Naive thymus-derived CD4-positive, alpha-beta T cell (primary cell): ENCODE measurements around the gene LPP. TPM values are rescaled to one million over a fixed set of nuclear protein-coding genes. Genes with fewer than 3 reads are reported as not detected.

ENCODE experiments used
- ATAC-seq: fragments of 150-1000 bp; cut with Tn5 transposase; 2 replicates; pipeline ENCODE4 v1.10.0; 2021; ENCODE audit warnings: mild to moderate bottlenecking, moderate library complexity
- CTCF ChIA-PET: fragments of 350-600 bp; sonication (Branson Sonifier 250); formaldehyde crosslinking; loops from one replicate; lab custom pipeline; 2021; ENCODE audit warnings: antibody characterized with exemption; lab: Charles Lee
- POLR2A ChIA-PET: fragments of 350-600 bp; sonication (Branson Sonifier 250); formaldehyde crosslinking; loops from one replicate; lab custom pipeline; 2021; ENCODE audit warnings: antibody characterized with exemption, inconsistent platforms; lab: Charles Lee
- DNase-seq, 9 donors: peaks; one replicate each; pipeline versions ENCODE4 v3.0.0 to v3.0.0-alpha.2; 2020 to 2022; ENCODE audit warnings: mixed read lengths in 1 of 9
- H3K27ac ChIP-seq: one replicate; pipeline ENCODE4 v1.7.0; 2013; ENCODE audit warnings: mild to moderate bottlenecking, low read depth, low read length, moderate library complexity
- H3K27me3 ChIP-seq, 2 donors: one replicate each; pipeline ENCODE4 v1.7.0; 2013; ENCODE audit warnings: low read length in 2 of 2, mild to moderate bottlenecking in 2 of 2, moderate library complexity in 2 of 2; ENCODE audit not compliant: control insufficient read depth in 2 of 2, insufficient read depth in 2 of 2
- H3K36me3 ChIP-seq, 3 experiments: 1 replicate in 2 of 3; 2 replicates in 1 of 3; pipeline ENCODE4 v1.7.0; 2013; ENCODE audit warnings: low read length in 3 of 3, mild to moderate bottlenecking in 3 of 3, moderate library complexity in 1 of 3; ENCODE audit not compliant: insufficient read depth in 3 of 3, control insufficient read depth in 2 of 3
- H3K4me1 ChIP-seq, 2 donors: one replicate each; pipeline ENCODE4 v1.7.0; 2013; ENCODE audit warnings: low read length in 2 of 2, mild to moderate bottlenecking in 2 of 2, moderate library complexity in 1 of 2; ENCODE audit not compliant: control insufficient read depth in 2 of 2, insufficient read depth in 2 of 2
- H3K4me3 ChIP-seq: 2 replicates; pipeline ENCODE4 v1.7.0; 2013; ENCODE audit warnings: mild to moderate bottlenecking, low read length
- H3K9me3 ChIP-seq, 3 experiments: 1 replicate in 2 of 3; 2 replicates in 1 of 3; pipeline ENCODE4 v1.7.0; 2013; ENCODE audit warnings: low read length in 3 of 3; ENCODE audit not compliant: control insufficient read depth in 2 of 3
- H3K27ac Mint-ChIP-seq, 9 donors: one replicate each; pipeline ENCODE4 v1.8.0; 2020 to 2022; ENCODE audit warnings: mixed read lengths in 9 of 9, mild to moderate bottlenecking in 8 of 9, moderate library complexity in 5 of 9, inconsistent platforms in 2 of 9
- H3K27me3 Mint-ChIP-seq, 5 donors: one replicate each; pipeline ENCODE4 v1.8.0; 2021 to 2022; ENCODE audit warnings: mixed read lengths in 5 of 5, mild to moderate bottlenecking in 1 of 5
- H3K36me3 Mint-ChIP-seq, 5 donors: one replicate each; pipeline ENCODE4 v1.8.0; 2020 to 2022; ENCODE audit warnings: mixed read lengths in 5 of 5, mild to moderate bottlenecking in 3 of 5, inconsistent platforms in 1 of 5
- H3K4me1 Mint-ChIP-seq, 7 donors: one replicate each; pipeline ENCODE4 v1.8.0; 2020 to 2022; ENCODE audit warnings: mixed read lengths in 7 of 7, mild to moderate bottlenecking in 3 of 7, inconsistent platforms in 1 of 7
- H3K4me3 Mint-ChIP-seq, 10 donors: one replicate each; pipeline ENCODE4 v1.8.0; 2020 to 2022; ENCODE audit warnings: mild to moderate bottlenecking in 10 of 10, mixed read lengths in 10 of 10, moderate library complexity in 6 of 10, inconsistent platforms in 2 of 10
- H3K9me3 Mint-ChIP-seq, 11 donors: one replicate each; pipeline ENCODE4 v1.8.0; 2020 to 2022; ENCODE audit warnings: mixed read lengths in 11 of 11, mild to moderate bottlenecking in 4 of 11, inconsistent platforms in 1 of 11, moderate library complexity in 1 of 11
- intact Hi-C, 2 donors: fragments of 100-400 bp; cut with micrococcal nuclease; formaldehyde crosslinking; loops; one replicate each; pipeline ENCODE4 v1.15.1; 2023
- polyA plus RNA-seq, 2 donors: library from polyadenylated mRNA; unstranded; fragments of 300-500 nt; fragmentation: Illumina TruSeq; gene quantifications; one replicate each; pipeline ENCODE4 v1.2.3, GENCODE V29; 2021
- total RNA-seq, 6 experiments: library from RNA in 5 of 6; stranded (reverse) in 5 of 6; gene quantifications; 1 replicate in 5 of 6; 2 replicates in 1 of 6; pipeline ENCODE4 v1.2.3 and lab custom pipeline; 2021 to 2026

LPP gene
- total and polyA plus RNA-seq, 7 experiments from 2014 or later: 10.3 to 95.2 (median 19.5) TPM

DNA sequence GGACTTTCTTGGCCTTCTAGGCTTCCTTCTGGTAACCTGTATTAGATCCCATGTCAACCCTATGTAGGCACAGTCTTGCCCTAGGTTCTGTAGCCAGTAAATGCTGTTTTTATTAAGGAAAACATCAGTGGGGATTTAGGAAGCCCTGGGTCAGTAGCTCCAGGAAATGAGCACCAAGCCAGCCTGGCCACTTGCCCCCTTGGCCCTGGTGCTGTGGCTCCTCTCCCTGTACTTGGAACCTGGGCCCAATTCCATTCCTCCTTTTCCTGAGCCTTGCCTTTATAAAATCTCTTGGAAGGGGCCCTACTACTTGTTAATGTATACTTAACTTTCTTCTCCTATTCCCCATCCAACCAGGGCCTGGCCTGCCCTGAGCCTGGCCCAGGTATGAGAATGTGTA lies 774.0 kb downstream of the LPP start:
- Mint-ChIP-seq H3K27me3 (peaks cover 0 to 2% (median 0%) of the 10 kb centered on the region in 5 donors), H3K4me1 (no peaks in the 10 kb centered on the region)
- POLR2A ChIA-PET: no interaction called here

DNA sequence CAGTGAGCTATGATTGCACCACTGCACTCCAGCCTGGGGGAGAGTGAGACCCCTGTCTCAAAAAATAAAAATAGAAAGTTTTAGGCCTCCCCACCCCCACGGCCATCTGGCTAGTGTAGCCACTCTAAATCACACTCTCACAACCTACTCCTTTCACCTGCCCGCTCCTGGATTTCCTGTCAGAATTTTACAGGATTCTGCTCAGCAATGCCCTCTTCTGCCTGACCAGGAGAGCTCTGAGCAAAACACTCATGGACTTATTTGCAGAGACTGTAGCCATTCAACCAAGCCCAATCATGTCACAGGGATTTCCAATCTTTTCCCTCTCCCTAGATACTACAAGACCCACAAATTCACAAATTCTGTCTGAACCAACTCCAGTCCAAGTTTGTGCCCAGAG lies 775.2 kb downstream of the LPP start:
- Histone ChIP-seq H3K9me3 (no peaks in the 10 kb centered on the region), H3K4me1 (no peaks in the 10 kb centered on the region), H3K36me3 (no peaks in the 10 kb centered on the region), H3K4me3 (no peak overlapping the region), H3K27ac (no peak overlapping the region), H3K27me3 (no peaks in the 10 kb centered on the region)
- Mint-ChIP-seq H3K9me3 (peaks cover 0 to under 1% (median 0%) of the 10 kb centered on the region in 11 donors), H3K36me3 (no peaks in the 10 kb centered on the region), H3K27ac (no peak overlapping the region), H3K4me1 (peaks cover 0 to 3% (median 0%) of the 10 kb centered on the region in 7 donors), H3K27me3 (peaks cover 0 to under 1% (median 0%) of the 10 kb centered on the region in 5 donors), H3K4me3 (no peak overlapping the region)
- POLR2A ChIA-PET: no interaction called here
- ATAC-seq (no peak), DNase-seq (no peak)
- intact Hi-C loops: no loop called here
- CTCF ChIA-PET: interaction anchor here (1.2 to 1.4 kb wide), 2 partner anchors 12 to 1188 kb away, joined by 3 to 5 read pairs; no protein-coding TSS in a partner anchor

More for the DNA sequence above, 774.0 kb downstream of the LPP start:
- Histone ChIP-seq H3K27ac (no peak overlapping the region), H3K27me3 (no peaks in the 10 kb centered on the region), H3K9me3 (no peaks in the 10 kb centered on the region), H3K36me3 (no peaks in the 10 kb centered on the region), H3K4me3 (no peak overlapping the region), H3K4me1 (no peaks in the 10 kb centered on the region)
- ATAC-seq (no peak), DNase-seq (no peak)
- intact Hi-C loops: no loop called here
- no peaks in the 10 kb centered on the region for H3K36me3 Mint-ChIP-seq
- CTCF ChIA-PET: interaction anchor here (1.0 kb wide), 1 partner anchor 1183 kb away, joined by 3 read pairs; the partner anchor contains the start of gene BCL6
- H3K9me3 Mint-ChIP-seq: peaks cover 0 to 1% (median 0%) of the 10 kb centered on the region in 11 donors
- no peak overlapping the region for H3K4me3 Mint-ChIP-seq
- H3K27ac Mint-ChIP-seq: peak overlapping the region in 1 of 9 donors; percentile 18

DNA sequence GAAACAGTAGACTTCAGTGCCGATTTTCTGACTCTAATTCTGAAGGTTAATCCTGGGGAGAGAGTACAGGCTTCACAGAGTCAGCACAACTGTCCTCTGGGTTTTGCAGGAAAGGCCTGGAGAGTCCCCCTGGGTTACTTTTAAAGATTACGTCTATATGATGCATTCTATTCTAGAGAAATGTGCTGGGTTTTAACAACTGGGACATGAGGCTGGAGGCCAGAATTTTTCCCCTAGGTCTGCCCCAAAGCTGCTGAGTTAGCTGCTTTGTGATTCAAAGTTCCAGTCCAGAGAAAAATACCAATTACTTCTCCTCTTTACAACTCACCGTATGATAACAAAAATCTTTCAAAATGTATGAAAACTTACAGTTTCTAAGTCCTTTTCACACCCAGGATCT lies 777.1 kb downstream of the LPP start:
- H3K27ac ChIP-seq: no peak overlapping the region
- POLR2A ChIA-PET: interaction anchor here (1.1 kb wide), 1 partner anchor 9 kb away, joined by 3 read pairs; no protein-coding TSS in a partner anchor
- H3K4me3 ChIP-seq: no peak overlapping the region
- intact Hi-C loops: no loop called here
- Mint-ChIP-seq H3K27ac (no peak overlapping the region), H3K36me3 (no peaks in the 10 kb centered on the region), H3K4me1 (peaks cover 0 to 3% (median 0%) of the 10 kb centered on the region in 7 donors), H3K9me3 (no peaks in the 10 kb centered on the region), H3K27me3 (no peaks in the 10 kb centered on the region), H3K4me3 (no peak overlapping the region)
- H3K36me3 ChIP-seq: no peaks in the 10 kb centered on the region
- H3K9me3 ChIP-seq: no peaks in the 10 kb centered on the region
- CTCF ChIA-PET: no interaction called here
- ATAC-seq: no peak
- no peaks in the 10 kb centered on the region for H3K4me1 ChIP-seq
- DNase-seq: no peak
- no peaks in the 10 kb centered on the region for H3K27me3 ChIP-seq

DNA sequence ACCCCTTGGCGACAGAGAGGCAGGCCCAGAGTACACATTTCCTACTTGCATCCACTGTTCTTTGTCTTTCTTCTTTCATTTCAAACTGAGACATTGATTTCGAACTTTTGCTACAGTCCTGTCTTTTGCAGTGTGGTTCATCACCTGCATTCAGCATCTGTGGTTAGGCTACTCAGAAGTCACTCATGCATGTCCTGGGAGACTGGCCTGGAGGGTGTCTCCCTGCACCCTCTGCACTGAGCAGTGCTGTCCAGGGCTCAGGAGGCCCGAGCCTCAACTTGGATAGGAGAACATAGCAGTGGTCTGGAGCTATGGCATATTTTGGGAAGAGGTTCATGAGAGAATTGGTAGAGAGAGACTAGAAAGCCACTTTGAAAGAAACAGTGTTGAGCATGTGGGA lies 777.6 kb downstream of the LPP start:
- H3K4me1 ChIP-seq: no peaks in the 10 kb centered on the region
- no peak for DNase-seq
- ATAC-seq: no peak
- no peak overlapping the region for H3K27ac Mint-ChIP-seq
- no peaks in the 10 kb centered on the region for H3K27me3 ChIP-seq
- H3K4me3 Mint-ChIP-seq: no peak overlapping the region
- no peak overlapping the region for H3K27ac ChIP-seq
- no peaks in the 10 kb centered on the region for H3K9me3 ChIP-seq
- H3K36me3 Mint-ChIP-seq: no peaks in the 10 kb centered on the region
- H3K27me3 Mint-ChIP-seq: no peaks in the 10 kb centered on the region
- H3K9me3 Mint-ChIP-seq: peaks cover 0 to 1% (median 0%) of the 10 kb centered on the region in 11 donors
- H3K4me3 ChIP-seq: no peak overlapping the region
- POLR2A ChIA-PET: no interaction called here
- H3K36me3 ChIP-seq: no peaks in the 10 kb centered on the region
- intact Hi-C loops: no loop called here
- H3K4me1 Mint-ChIP-seq: peaks cover 0 to 3% (median 0%) of the 10 kb centered on the region in 7 donors
- CTCF ChIA-PET: no interaction called here

DNA sequence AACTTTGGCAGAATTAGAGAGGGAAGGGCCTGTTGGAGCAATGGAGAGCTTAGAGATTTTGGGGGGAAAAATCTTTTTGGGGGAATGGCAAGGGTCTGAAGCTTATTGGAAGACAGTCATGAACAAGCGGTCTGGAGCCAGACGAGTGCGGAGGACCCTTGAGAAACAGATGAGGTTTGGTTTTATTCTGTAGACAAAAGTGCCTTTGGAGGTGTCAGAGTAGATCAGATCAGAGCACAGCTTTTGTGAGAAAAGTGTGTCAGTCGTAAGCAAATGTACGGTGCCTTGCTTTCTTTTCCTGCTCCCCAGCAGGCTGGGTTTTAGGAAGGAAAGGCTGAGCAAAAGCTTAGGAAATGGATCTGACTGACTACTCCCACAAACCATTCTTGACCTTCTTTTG lies 781.0 kb downstream of the LPP start:
- intact Hi-C loops: no loop called here
- DNase-seq (no peak), ATAC-seq (no peak)
- peaks cover 0 to 3% (median 0%) of the 10 kb centered on the region in 7 donors for H3K4me1 Mint-ChIP-seq
- H3K27me3 ChIP-seq: no peaks in the 10 kb centered on the region
- H3K4me3 Mint-ChIP-seq: no peak overlapping the region
- H3K4me3 ChIP-seq: no peak overlapping the region
- POLR2A ChIA-PET: no interaction called here
- H3K27me3 Mint-ChIP-seq: peaks cover 0 to 4% (median 0%) of the 10 kb centered on the region in 5 donors
- H3K4me1 ChIP-seq: no peaks in the 10 kb centered on the region
- H3K9me3 Mint-ChIP-seq: peaks cover 0 to 3% (median 0%) of the 10 kb centered on the region in 11 donors
- no peak overlapping the region for H3K27ac Mint-ChIP-seq
- no peaks in the 10 kb centered on the region for H3K36me3 ChIP-seq
- CTCF ChIA-PET: interaction anchor here (1.1 to 1.6 kb wide), 4 partner anchors 20 to 1194 kb away, joined by 3 to 4 read pairs (median 4); no protein-coding TSS in a partner anchor
- H3K9me3 ChIP-seq: no peaks in the 10 kb centered on the region
- no peaks in the 10 kb centered on the region for H3K36me3 Mint-ChIP-seq
- H3K27ac ChIP-seq: no peak overlapping the region

DNA sequence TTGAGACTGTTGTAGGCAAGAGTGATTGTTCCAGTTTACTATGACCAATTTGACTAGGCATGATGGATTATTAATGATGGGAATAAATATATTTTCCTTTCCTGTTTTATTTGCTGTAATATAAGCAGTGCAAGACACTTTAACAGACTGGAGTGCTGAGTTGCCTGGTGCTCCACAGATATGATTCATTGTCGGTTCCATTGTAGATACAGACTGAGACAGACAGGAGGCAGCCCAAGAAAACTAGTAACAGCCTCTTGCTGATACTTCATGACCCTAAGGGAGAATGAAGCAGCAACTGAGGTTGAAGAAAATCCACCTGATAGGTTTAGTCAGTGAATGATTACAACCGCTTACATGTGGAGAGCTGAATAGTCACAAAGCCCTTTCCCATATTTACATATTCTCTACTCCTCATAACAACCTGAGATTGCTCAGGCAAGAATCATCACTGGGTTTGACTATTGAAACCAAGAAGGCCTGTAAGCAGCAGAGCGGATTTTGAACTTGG lies 782.7 kb downstream of the LPP start:
- Histone ChIP-seq H3K27ac (no peak overlapping the region), H3K4me1 (no peaks in the 10 kb centered on the region), H3K4me3 (no peak overlapping the region), H3K27me3 (no peaks in the 10 kb centered on the region), H3K9me3 (no peaks in the 10 kb centered on the region), H3K36me3 (no peaks in the 10 kb centered on the region)
- POLR2A ChIA-PET: no interaction called here
- intact Hi-C loops: no loop called here
- CTCF ChIA-PET: no interaction called here
- DNase-seq (no peak), ATAC-seq (no peak)
- Mint-ChIP-seq H3K4me3 (no peak overlapping the region), H3K27me3 (peaks cover 0 to 9% (median 0%) of the 10 kb centered on the region in 5 donors), H3K36me3 (no peaks in the 10 kb centered on the region), H3K4me1 (peaks cover 0 to 3% (median 0%) of the 10 kb centered on the region in 7 donors), H3K9me3 (peaks cover 0 to 3% (median 0%) of the 10 kb centered on the region in 11 donors), H3K27ac (no peak overlapping the region)

DNA sequence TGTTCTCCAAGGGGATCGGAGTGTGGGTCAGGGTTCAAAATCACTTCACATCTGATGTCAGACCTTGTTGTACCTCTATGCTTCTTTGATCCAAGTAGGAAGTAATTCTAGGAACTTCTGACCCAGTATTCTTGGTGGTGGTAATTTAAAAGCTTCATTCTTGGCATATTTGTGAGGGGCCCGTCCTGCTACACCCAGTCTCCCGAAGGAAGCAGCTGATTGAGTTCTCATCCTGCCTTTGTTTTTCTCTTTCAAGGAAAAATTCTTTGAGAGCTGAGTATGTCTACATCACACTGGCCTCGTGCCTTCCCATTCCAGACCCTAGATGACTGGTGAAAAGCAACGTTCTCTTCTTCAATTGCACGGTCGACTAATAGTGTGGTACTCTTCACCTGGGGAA lies 783.4 kb downstream of the LPP start:
- Histone ChIP-seq H3K4me3 (no peak overlapping the region), H3K4me1 (no peaks in the 10 kb centered on the region), H3K27me3 (no peaks in the 10 kb centered on the region), H3K36me3 (no peaks in the 10 kb centered on the region), H3K27ac (no peak overlapping the region), H3K9me3 (no peaks in the 10 kb centered on the region)
- no peak for DNase-seq
- ChIA-PET CTCF (interaction anchor here (0.7 kb wide), 1 partner anchor 1197 kb away, joined by 3 read pairs; no protein-coding TSS in a partner anchor), POLR2A (no interaction called here)
- Mint-ChIP-seq H3K27me3 (peaks cover 0 to 9% (median 0%) of the 10 kb centered on the region in 5 donors), H3K4me3 (no peak overlapping the region), H3K9me3 (peaks cover 0 to 3% (median 0%) of the 10 kb centered on the region in 11 donors), H3K4me1 (peaks cover 0 to 3% (median 0%) of the 10 kb centered on the region in 7 donors), H3K27ac (no peak overlapping the region), H3K36me3 (no peaks in the 10 kb centered on the region)
- intact Hi-C loops: no loop called here
- ATAC-seq: no peak
